Loucy (cell line): ENCODE measurements around the gene CD6.

ENCODE experiments used
- H2AFZ ChIP-seq: fragments of 200-600 bp; sonication (generic); 2 replicates; pipeline ENCODE4 v1.6.0; 2016; ENCODE audit warnings: antibody characterized with exemption, mild to moderate bottlenecking, low read length, moderate library complexity
- H3F3A ChIP-seq: fragments of 200-600 bp; 2 replicates; pipeline ENCODE4 v1.6.0; 2016; ENCODE audit warnings: antibody characterized with exemption, low read depth, mild to moderate bottlenecking
- H3K27me3 ChIP-seq: fragments of 200-600 bp; sonication (generic); 2 replicates; pipeline ENCODE4 v1.6.1; 2014; ENCODE audit warnings: low read length, mild to moderate bottlenecking; ENCODE audit not compliant: insufficient read depth, poor library complexity, severe bottlenecking
- H3K36me3 ChIP-seq: fragments of 200-600 bp; sonication (generic); 2 replicates; pipeline ENCODE4 v1.6.1; 2016; ENCODE audit warnings: low read length; ENCODE audit not compliant: insufficient read depth
- H3K4me1 ChIP-seq: fragments of 200-600 bp; sonication (generic); 2 replicates; pipeline ENCODE4 v1.5.1; 2014; ENCODE audit warnings: low read length, mild to moderate bottlenecking; ENCODE audit not compliant: insufficient read depth, poor library complexity, severe bottlenecking
- H3K4me2 ChIP-seq: fragments of 200-600 bp; sonication (generic); 2 replicates; pipeline ENCODE4 v1.6.0; 2014; ENCODE audit warnings: antibody characterized with exemption, low read length, low read depth, mild to moderate bottlenecking; ENCODE audit not compliant: poor library complexity, severe bottlenecking
- H3K4me3 ChIP-seq: fragments of 200-600 bp; sonication (generic); 2 replicates; pipeline ENCODE4 v1.5.1; 2014; ENCODE audit warnings: low read length, mild to moderate bottlenecking, mixed read lengths; ENCODE audit not compliant: poor library complexity, severe bottlenecking
- H3K79me2 ChIP-seq: fragments of 200-600 bp; sonication (generic); 2 replicates; pipeline ENCODE4 v1.6.1; 2014; ENCODE audit warnings: low read length; ENCODE audit not compliant: insufficient read depth
- H3K9ac ChIP-seq: fragments of 200-600 bp; sonication (generic); 2 replicates; pipeline ENCODE4 v1.6.0; 2014; ENCODE audit warnings: mild to moderate bottlenecking, low read depth, low read length, moderate library complexity; ENCODE audit not compliant: poor library complexity, severe bottlenecking
- H3K9me2 ChIP-seq: fragments of 200-600 bp; sonication (generic); replicated peaks from 2 replicates; pipeline ENCODE4 v1.6.1; 2016; ENCODE audit warnings: low read depth, low read length, mixed read lengths
- H3K9me3 ChIP-seq: fragments of 200-600 bp; sonication (generic); 2 replicates; pipeline ENCODE4 v1.6.1; 2014; ENCODE audit warnings: mild to moderate bottlenecking, antibody characterized with exemption, low read length, low read depth; ENCODE audit not compliant: insufficient read depth
- H4K20me1 ChIP-seq: fragments of 200-600 bp; sonication (generic); 2 replicates; pipeline ENCODE4 v1.6.0; 2014; ENCODE audit warnings: antibody characterized with exemption, low read length, mild to moderate bottlenecking; ENCODE audit not compliant: insufficient read depth, poor library complexity, severe bottlenecking
- CTCF ChIP-seq: fragments of 200-600 bp; sonication (generic); conservative IDR thresholded peaks from 2 replicates; pipeline ENCODE4 v1.5.1; 2014; ENCODE audit warnings: mild to moderate bottlenecking, antibody characterized with exemption, low read length
- EZH2phosphoT487 ChIP-seq: fragments of 200-600 bp; IDR thresholded peaks from 2 replicates; pipeline ENCODE4 v1.6.1; 2018; ENCODE audit warnings: antibody characterized with exemption, mild to moderate bottlenecking, moderate library complexity, borderline replicate concordance

The CD6 gene

GRCh38 chr11:60948250-60948649, 23.2 kb upstream of the CD6 start:
- Histone ChIP-seq H3K9me2 (no peaks in the 10 kb centered on the region), H3K9me3 (no peaks in the 10 kb centered on the region), H3K4me3 (no peak overlapping the region), H3K36me3 (no peaks in the 10 kb centered on the region), H3F3A (no peaks in the 10 kb centered on the region), H3K27me3 (no peaks in the 10 kb centered on the region), H4K20me1 (no peaks in the 10 kb centered on the region), H2AFZ (no peak overlapping the region), H3K79me2 (no peaks in the 10 kb centered on the region), H3K4me1 (peaks cover 5% of the 10 kb centered on the region), H3K9ac (no peak overlapping the region), H3K4me2 (no peak overlapping the region)
- TF ChIP-seq CTCF (no peak), EZH2phosphoT487 (no peak)

GRCh38 chr11:60950024-60950423, 21.5 kb upstream of the CD6 start:
- no peaks in the 10 kb centered on the region for H4K20me1 ChIP-seq
- no peaks in the 10 kb centered on the region for H3K36me3 ChIP-seq
- no peak overlapping the region for H3K9ac ChIP-seq
- no peaks in the 10 kb centered on the region for H3K27me3 ChIP-seq
- peaks cover 5% of the 10 kb centered on the region for H3K4me1 ChIP-seq
- H3K9me3 ChIP-seq = no peaks in the 10 kb centered on the region
- no peak overlapping the region for H3K4me3 ChIP-seq
- H2AFZ ChIP-seq = no peak overlapping the region
- no peaks in the 10 kb centered on the region for H3F3A ChIP-seq
- no peaks in the 10 kb centered on the region for H3K79me2 ChIP-seq
- no peak overlapping the region for H3K4me2 ChIP-seq
- H3K9me2 ChIP-seq = no peaks in the 10 kb centered on the region
- no peak for TF ChIP-seq EZH2phosphoT487
- no peak for TF ChIP-seq CTCF

GRCh38 chr11:60950933-60951605, 20.4 kb upstream of the CD6 start:
- Histone ChIP-seq H3K9me3 (no peaks in the 10 kb centered on the region), H3K79me2 (no peaks in the 10 kb centered on the region), H3K27me3 (no peaks in the 10 kb centered on the region), H3K36me3 (no peaks in the 10 kb centered on the region), H3K4me2 (no peak overlapping the region), H4K20me1 (no peaks in the 10 kb centered on the region), H3K9ac (no peak overlapping the region), H3K4me3 (no peak overlapping the region), H3K4me1 (peaks cover 5% of the 10 kb centered on the region), H2AFZ (no peak overlapping the region), H3K9me2 (no peaks in the 10 kb centered on the region), H3F3A (no peaks in the 10 kb centered on the region)
- TF ChIP-seq EZH2phosphoT487 = no peak
- TF ChIP-seq CTCF = no peak
